Hepatic stellate cell (primary cell): ENCODE data around the gene LHFPL2.

ENCODE experiments used
- DNase-seq: peaks from one replicate; pipeline ENCODE4 v3.0.0; 2011; ENCODE audit warnings: low spot score

Gene LHFPL2

DNA sequence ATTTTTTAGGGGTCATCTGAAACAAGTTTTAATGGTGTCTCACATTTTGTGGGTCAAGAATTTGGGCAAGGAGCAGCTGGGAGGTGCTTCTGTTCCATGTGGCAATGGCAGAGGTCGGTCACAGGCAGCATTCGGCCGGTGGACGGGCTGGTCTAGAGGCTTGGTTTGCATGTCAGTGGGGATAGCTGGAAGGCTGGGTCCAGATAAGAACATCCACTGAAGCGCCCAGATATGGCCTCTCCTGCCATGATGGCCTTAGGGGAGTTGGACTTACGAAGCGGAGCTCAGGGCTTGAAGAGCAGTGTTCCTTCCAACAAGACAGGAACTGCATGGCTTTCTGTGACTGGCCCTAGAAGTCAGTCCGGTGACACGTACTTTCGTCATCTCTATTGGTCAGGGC is 30.3 kb downstream of the LHFPL2 start:
- DNase-seq = no peak

DNA sequence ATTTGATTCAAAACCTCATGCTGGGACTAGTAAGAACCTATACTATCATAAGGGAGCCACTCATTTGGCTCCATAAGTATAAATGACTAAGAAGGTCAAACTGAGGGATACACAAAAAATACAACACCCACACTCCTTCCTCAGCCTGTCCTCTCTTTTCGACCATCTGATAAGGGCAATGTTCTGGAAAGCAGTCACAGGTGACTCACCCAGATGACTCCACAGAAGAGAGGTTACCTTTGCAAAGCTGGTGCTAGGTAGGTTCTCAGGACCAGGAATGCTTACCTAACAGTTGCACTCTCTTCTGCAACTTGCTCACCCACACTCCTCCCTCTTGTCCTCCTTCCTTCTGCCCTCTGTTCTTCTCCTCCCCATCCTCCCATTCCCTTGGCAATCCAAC is 32.9 kb downstream of the LHFPL2 start:
- DNase-seq = no peak

DNA sequence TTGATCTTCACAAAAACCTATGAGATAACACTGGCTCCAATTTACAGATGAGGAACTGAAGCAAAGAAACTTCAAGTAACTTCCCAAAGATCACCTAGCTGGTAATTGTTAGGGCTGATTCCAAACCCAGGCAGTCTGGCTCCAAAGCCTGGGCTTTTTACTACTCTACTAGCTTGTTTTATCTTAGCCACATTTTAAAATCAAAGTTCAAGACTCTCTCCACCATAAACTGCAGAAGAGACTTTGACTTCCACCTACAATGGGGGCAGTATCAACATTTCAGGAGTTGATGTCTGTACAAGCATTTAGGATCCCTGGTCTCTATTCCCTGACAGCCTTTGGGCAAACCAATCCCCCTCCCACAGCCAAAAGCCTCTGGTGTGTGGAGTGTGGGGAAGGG is 33.8 kb downstream of the LHFPL2 start:
- no peak for DNase-seq

DNA sequence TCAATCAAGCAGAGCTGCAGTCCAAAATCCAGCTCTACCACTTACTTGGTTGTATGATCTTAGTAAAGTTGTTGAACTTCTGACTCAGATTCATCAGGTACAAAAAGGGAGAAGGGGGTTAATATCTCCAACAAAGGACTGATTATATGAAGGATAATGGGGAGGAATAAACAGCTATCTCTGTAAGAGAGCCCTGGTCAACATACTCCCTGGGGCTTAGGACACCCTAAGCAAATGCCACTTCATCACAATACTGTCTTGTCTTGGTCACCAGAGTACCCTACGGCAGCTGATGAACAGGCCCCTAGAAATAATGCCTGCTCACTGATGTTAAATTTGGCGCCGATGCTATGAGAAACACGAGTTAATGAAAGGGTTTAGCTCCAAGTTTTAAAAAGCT is 34.8 kb downstream of the LHFPL2 start:
- DNase-seq = no peak

DNA sequence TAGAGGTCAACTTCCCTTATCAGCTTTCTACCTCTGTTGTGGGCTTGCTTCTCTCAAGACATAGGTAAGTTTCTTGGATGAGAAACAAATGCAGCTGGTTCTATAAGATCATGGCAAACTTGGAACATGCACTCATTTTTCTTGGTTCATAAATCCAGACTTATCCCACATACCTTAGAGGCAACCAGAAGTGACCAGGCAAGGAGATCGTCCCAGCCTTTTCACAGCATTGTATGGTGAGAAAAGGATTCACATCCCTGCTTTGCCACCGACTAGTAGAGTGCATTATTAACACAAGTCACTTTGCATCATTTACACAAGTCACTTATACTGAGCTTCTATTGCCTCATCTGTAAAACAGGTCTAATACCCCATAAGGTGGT is 35.4 kb downstream of the LHFPL2 start:
- DNase-seq = no peak

DNA sequence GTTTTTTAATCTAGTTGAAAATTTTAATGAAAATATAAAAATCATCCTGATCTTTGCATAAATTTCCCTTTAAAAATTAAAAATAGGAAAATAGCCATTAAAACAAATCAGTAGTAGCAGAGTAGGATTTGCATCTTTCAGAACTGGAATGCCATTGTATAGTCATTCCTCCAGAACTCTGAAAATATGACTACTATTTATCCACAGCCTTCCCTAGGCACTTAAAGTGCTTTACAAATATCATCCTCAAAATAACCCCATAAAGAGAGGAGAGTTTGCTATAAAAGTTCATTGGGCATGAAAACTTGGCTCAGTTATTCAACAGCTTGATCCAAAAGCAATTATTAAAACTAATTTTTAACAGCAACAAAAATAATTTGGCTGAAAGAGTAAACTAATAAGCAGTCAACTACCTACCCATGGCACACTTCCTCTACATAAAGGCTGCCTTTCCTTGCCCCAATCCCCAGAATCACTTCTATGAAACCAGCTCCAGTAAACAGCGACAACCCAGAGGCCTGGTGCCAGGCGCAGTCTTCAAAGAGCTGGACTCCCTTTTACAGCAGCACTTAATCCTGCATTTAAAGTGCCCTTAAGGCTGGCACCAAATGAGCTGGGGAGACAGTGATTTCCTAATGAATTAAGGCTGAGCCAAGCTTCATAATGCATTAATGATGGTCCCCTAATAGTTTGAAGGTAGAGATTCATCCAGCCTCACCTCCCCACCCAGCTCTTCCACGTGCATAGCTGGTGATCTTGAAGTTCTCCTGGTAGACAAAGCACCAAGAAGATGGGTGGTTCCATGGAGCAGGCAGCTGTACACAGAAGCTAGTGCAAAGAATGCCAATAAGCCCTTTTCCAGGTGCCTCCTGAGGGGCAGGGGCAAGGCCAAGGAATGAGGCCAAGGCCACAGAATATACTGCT is 36.1 kb downstream of the LHFPL2 start:
- DNase-seq = no peak

DNA sequence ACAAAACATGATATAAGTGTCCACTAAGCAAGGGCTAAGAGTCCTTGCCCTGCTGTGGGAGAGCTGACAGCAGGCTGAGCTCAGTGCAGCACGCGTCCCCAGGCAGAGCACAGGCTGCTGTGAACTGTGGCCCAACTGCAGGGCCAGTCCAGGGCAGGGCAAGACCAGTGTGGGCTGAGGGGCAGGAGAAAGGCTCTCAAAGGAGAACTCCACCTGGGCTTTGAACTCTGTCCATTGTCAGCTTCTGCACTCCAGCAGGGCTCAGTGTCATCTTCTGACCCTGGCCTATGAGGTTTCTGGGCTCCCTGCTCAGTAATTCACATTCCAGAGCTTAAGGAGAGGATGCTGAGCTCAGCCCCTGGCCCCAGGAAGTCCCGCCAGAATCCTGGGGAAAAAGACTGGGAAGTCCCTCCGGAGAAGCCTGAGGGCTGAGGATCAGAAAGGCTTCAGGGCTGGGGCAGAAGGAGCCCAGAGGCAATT is 37.4 kb downstream of the LHFPL2 start:
- no peak for DNase-seq

DNA sequence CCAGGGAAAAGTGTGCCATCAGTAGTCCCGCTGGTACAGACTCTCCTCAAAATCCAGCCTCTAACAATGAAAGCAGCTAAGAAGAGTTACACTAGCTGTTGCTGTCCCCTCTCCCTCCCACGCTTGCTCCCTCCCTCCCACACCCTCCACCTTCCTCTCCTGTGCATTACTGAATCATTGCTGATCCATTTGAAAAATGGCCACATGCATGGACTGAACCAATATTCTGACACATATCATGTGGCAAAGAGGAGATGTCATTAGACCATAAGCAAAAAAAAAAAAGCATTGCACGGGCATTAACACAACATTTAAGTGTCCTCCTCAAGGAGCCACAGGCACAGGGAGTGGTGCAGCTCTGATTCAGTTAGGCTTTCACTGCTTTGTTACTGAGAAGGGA is 37.9 kb downstream of the LHFPL2 start:
- no peak for DNase-seq

DNA sequence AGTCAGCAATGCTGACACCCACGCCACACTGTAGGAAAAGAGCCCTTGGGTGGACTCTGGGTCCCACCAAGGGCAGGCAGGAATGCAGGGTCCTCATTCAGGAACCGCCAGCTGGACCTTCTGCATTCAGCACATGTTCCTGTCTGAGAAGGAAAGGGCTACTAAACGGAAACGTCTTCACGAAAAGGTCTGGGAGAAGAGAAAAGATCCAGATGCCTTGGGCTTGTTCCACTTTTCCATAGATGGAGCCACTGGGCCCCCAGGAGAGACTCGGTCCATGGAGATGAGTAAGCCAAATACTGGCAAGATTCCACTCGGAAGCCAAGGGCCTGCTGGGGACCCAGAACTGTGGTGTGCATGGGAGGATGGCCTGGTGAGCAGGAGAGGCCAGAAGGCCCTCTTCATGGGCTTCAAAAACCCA is 38.4 kb downstream of the LHFPL2 start:
- peak; percentile 68 for DNase-seq

DNA sequence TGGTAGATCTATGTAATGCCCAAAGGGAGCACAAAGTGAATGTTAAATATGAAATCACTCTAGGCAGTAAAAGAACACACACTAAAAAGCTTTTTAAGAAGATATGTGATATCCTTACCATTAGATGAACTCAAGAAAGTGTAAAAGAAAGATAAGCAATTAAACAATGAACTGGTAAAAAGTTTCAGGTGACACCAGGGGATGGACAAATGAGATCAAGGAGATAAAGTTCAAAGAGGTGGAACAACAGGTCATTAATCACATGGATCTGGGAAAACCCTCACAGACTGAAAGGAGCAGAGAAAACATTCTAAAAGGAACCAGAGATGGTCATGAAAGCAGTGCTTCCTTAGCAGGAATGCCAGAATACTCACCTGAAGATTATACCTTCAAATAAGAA is 40.7 kb downstream of the LHFPL2 start:
- DNase-seq = no peak

DNA sequence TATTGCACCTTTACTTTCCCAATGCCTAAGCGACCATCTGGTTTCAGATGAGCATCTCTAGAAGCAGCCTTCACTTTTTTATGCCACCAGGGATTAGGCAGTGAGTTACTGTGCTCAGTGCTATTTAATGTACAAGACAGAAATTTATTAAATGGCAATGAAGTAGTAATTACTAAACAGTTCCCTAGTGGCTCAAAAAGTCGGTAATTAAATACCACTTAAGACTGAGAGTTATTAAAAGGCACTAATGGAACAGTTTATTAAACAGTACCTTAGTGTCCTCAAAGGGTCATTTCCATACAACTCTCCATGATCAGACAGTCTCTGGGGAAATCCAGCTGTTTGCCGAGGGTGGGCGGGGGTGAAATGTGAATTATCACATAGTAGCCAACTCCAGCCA is 42.3 kb downstream of the LHFPL2 start:
- DNase-seq = no peak

DNA sequence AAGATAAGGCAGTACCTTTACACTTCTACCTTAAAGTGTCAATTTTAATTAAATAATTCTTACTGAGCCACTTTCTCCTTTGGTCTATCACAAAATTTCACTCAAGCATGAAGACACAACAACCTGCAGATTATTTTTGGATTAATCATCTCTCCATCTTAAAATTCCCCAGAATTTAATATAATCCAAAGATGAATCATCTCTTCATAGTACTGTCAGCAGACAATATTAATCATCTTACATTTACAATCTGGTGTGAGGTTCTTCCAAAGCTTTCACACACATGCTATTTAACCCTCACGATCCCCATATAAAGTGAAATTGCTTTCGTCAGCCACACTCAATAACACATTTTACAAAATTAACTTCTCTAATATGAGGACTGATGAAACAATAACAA is 43.0 kb downstream of the LHFPL2 start:
- no peak for DNase-seq

DNA sequence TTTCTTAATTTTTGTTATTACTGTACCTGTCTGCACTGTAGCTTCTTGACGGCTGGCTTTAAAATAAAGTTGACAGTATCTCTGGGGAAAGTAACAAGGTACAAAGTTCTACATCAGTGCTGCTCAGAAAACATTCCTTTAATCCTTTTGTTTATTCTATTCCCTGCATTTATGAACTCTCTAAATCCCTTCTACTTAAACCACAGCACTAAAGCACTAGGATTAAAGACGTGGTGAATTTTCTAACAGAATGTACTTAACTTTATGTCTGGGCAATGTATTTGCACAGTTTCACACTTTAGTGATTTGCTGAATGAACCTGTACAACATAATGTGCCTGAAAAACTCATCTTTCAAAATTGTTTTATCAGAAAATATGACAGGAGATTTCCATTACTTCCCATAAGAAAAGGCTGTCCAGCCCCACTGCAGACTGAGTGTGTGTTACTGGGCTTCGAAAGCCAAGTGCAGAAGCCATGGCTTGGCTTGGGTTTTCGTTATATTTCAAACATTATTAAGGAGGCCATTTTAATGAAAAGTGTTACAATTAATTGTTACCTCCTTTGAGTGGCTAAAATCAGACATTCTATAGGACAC is 43.8 kb downstream of the LHFPL2 start:
- no peak for DNase-seq

DNA sequence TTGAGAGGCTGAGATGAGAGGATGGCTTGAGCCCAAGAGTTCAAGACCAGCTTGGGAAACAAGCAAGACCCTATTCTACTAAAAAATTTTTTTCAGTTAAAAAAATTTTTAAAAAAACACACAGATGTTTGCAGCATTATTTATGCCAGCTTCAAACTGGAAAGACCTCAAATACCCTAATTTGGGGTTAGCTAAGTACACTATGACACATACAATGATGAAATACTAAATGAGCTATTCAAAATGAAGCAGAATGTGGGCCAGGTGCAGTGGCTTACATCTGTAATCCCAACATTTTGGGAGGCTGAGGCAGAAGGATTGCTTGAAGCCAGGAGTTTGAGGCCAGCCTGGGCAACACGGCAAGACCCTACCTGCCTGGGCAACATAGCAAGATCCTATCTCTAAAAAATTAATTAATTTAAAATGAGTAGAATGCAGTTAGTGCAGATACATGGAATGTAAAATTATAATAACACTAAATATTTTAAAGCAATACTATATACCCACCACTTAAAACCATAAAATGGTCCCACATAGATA is 44.9 kb downstream of the LHFPL2 start:
- no peak for DNase-seq

DNA sequence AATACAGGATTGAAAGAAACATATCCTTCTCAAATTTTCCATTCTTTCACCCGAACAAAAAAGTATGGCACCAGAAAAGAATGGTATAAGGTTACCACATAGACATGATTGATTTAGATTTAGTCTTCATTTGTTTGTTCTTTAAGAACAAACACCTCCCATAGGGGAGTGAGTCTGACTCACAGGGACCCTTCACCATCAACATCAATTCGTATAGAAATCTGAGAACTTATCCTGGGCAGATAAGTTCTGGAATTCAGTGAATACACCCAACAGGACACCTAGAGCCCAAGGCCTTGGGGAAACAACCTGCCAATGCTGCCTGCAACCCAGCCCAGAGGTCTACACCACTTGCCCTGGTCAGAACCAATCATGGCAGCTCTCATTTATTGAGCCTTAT is 46.2 kb downstream of the LHFPL2 start:
- DNase-seq = no peak

DNA sequence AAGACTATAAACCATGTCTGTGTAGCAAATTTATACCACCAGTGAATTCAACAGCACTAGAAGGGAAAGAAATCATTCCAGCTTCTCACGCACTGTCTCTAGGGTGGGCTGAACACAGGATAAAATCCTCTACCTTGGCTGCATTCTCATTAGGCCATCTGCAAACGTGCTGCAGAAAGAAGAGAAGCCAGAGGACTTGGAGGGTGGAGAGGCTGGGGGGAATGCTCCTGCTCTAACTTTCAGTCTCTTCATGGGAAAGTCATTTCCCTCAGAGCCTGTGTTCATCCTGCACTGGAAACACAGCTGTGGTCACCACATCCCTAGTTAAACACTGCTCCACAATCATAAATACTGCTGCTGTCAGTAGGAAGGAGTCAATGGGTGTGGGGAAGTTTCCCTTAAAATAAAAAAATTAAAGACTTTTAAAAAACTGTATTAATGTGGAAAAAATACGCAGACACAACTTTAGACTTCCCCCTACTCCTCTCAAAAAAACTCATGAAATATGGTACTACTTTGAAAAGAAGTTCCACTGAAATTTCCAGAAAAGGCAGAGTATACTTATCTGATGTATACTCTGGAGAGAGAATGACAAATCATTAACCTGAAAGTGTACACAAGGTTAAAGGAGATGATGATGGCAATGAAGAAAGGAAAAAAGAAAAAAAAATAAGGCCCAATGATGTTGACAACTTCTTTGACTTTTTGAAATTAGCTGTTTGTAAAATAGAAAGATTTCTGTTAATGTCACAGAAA is 46.8 kb downstream of the LHFPL2 start:
- DNase-seq = no peak

DNA sequence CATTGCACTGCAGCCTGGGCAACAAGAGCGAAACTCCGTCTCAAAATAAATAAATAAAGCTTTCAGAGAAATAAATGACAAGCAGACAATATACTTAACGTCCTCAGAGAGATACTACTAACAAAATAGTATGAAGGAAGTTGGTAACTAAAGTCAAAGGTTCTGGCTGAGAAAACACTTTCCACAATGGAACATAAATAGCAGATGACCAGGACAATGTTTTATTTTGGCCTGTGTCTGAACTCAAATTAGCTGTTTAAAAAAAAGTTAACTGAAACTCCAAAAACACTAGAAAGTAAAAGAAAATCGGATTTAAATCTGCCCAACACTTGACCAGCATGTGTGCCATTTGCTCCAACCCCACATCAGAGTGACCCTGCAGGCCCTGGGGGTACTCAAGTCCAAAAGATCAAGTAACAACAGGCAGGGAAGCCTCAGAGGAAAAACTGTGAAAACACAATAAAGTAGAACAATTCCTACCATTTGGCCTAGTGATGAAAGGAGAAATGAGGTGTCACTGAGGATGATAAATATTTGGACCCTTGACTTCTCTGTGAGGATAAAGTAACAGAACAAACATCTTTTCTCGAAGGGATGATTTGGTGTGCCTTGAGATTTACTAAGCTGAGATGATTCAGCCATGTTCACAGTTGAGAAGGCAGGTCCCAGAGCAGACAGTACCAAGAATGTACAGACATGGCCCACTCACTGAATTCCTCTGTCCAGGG is 47.7 kb downstream of the LHFPL2 start:
- no peak for DNase-seq

DNA sequence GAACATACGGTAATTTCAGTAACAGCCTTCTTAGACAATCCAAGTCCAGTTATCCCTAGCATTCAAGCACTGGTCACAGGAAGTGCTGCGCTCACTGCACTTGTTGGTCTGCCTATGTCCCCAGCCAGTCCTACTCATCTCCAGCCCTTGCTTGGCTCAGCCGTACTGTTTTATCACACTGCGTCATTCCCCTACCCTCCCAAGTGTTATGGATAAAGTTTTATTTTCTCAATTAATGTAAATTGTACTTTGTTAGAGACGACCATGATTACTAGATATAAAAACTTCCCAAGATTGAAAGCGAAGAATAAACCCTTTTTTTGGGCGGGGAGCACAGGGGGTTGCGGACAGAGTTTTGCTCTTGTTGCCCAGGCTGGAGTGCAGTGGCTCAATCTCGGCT is 49.6 kb downstream of the LHFPL2 start:
- DNase-seq = no peak

DNA sequence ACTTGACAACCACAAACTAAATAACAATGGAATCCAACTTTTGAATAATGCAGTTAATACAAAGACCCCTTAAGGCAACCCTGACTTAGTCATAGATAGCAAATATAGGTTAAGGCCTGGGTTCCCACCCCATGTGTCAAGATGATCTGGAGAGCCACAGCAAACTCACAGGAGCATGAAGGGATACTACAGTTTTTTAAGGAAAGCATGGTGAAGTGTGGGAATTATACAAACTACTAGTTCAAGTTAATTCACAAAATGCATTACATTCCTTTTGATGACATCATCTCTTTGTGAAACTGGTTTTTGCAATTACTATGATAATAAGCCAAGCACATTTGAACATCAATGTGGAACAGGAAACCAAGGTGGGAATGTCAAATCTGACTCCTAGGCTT is 50.6 kb downstream of the LHFPL2 start:
- no peak for DNase-seq

DNA sequence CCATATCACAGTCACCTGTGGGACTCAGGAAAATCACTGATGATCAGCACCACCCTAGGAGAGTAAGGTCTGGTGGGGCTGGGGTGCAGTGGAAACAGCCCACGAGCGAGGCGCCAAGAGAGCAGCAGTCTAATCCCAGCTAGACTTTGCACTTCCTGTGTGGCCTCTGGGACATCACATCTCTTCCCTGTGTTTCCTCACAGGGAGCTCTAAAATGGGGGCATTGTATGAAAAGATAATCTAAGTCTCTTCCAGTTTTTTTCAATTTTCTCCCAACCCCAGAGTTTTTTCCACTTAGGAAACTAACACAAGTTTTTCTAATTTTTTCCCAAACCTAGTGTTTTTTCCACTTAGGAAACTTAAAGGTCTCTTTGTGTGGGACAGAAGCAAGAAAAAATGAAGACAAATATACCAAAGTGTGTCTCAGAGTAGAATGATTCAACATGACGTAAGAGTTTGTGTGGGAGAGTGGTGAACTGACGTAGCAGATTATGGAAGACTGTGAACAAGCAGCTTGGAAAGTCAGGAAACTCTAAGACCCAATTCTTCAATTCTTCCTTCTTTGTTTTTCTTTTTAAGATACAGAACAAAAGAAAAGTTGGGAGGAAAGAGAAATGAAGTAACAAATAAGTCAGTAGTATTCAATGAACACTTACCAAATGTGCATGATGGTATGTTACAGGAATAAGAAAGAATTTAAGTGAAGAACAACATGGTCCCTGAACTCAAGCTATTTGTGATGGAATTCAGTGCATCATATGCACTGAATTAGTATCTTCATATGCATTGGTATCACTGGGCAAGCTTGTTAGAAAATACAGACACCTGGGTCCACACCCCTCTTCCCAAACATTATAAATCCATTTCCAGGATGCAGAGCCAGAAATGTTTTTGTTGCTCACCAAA is 51.3 kb downstream of the LHFPL2 start:
- peak; percentile 34 for DNase-seq

DNA sequence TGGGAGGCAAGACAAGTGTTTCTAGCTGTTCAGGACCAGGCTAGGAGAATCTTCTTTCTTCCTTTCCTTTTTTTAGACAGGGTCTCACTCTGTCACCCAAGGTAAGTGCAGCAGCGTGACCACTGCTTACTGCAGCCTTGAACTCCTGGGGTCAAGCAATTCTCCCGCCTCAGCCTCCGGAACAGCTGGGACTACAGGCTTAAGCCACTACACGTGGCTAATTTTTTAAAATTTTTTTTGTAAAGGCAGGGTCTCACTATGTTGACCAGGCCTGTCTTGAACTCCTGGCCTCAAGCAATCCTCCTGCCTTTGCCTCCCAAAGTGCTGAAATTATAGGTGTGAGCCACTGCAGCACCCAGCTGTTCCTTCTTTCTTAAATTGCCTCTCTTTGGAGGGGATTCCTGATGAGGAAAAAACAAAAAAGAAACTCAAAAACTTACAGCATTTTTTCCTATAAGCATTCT is 53.1 kb downstream of the LHFPL2 start:
- no peak for DNase-seq
